HCT116 (cell line): ENCODE results near the gene POLR1D. TPM values are rescaled to one million over a fixed set of nuclear protein-coding genes. Genes with fewer than 3 reads are reported as not detected.

Experiments used
- ATAC-seq: fragments of 200-7000 bp; cut with Tn5 transposase; 2 replicates; pipeline ENCODE4 v1.9.1; 2020; ENCODE audit warnings: mild to moderate bottlenecking, moderate library complexity
- BruUV-seq: library from RNA; stranded (reverse); fragments of 400-500 nt; replicated peaks from 2 replicates; lab custom pipeline; 2021; lab: Mats Ljungman, UMichigan
- CTCF ChIA-PET: fragments of 300-600 bp; sonication (Branson Sonifier 250); formaldehyde crosslinking; loops from one replicate; lab custom pipeline; 2021; ENCODE audit warnings: antibody characterized with exemption; lab: Charles Lee
- POLR2A ChIA-PET: fragments of 300-600, 350-600 bp; sonication (Branson Sonifier 250); formaldehyde crosslinking; loops from one replicate; lab custom pipeline; 2021; ENCODE audit warnings: antibody characterized with exemption; lab: Charles Lee
- RAD21 ChIA-PET, 2 experiments: fragments of 300-600 bp; sonication (Branson Sonifier 250); formaldehyde crosslinking; loops; one replicate each; lab custom pipeline; 2023; ENCODE audit warnings: low total read pairs in 2 of 2; ENCODE audit not compliant: uncharacterized antibody in 2 of 2, unreplicated experiment in 2 of 2, low non-redundant PET in 1 of 2; lab: Charles Lee
- DNase-seq: peaks from one replicate; pipeline ENCODE4 v3.0.0-alpha.2; 2010; ENCODE audit warnings: low read depth, low spot score
- H2AFZ ChIP-seq: fragments of 200-600 bp; shearing (Covaris generic), sonication (generic); 2 replicates; pipeline ENCODE4 v1.6.1; 2017; ENCODE audit warnings: low read depth, mixed run types, mixed read lengths, antibody characterized with exemption, low read length; ENCODE audit not compliant: poor library complexity, severe bottlenecking
- H3K27ac ChIP-seq: 2 replicates; pipeline ENCODE4 v1.5.1; 2012; ENCODE audit warnings: low read depth, low read length
- H3K27me3 ChIP-seq: fragments of 200-600 bp; sonication (generic); 2 replicates; pipeline ENCODE4 v1.6.1; 2016; ENCODE audit warnings: mixed run types, low read length, mixed read lengths; ENCODE audit not compliant: insufficient read depth
- H3K36me3 ChIP-seq, 2 experiments: fragments of 200-500 bp in 1 of 2; fragments of 200-600 bp in 1 of 2; sonication (Bioruptor generic) in 1 of 2; sonication (generic) in 1 of 2; 2 replicates each; pipeline versions ENCODE4 v1.5.1 to v1.6.1; 2014 to 2016; ENCODE audit warnings: low read length in 2 of 2, inconsistent platforms in 1 of 2, mixed read lengths in 1 of 2, mixed run types in 1 of 2; ENCODE audit not compliant: insufficient read depth in 2 of 2, control insufficient read depth in 1 of 2
- H3K4me1 ChIP-seq, 2 experiments: fragments of 200-600 bp in 1 of 2; sonication (generic) in 1 of 2; 2 replicates each; pipeline versions ENCODE4 v1.5.1 to v1.6.1; 2012 to 2017; ENCODE audit warnings: low read length in 2 of 2, inconsistent platforms in 1 of 2, mild to moderate bottlenecking in 1 of 2, mixed read lengths in 1 of 2, mixed run types in 1 of 2, moderate library complexity in 1 of 2; ENCODE audit not compliant: insufficient read depth in 2 of 2, control insufficient read depth in 1 of 2
- H3K4me2 ChIP-seq: fragments of 200-600 bp; sonication (generic); 2 replicates; pipeline ENCODE4 v1.6.1; 2017; ENCODE audit warnings: mixed run types, low read length, mixed read lengths
- H3K4me3 ChIP-seq, 2 experiments: fragments of 200-600 bp in 1 of 2; sonication (generic) in 1 of 2; replicated peaks in 1 of 2; 2 replicates each; pipeline ENCODE4 v1.5.1; 2011 to 2016; ENCODE audit warnings: low read length in 2 of 2, control low read depth in 1 of 2, low read depth in 1 of 2, mild to moderate bottlenecking in 1 of 2, mixed read lengths in 1 of 2, mixed run types in 1 of 2
- H3K79me2 ChIP-seq: fragments of 200-600 bp; sonication (generic); 2 replicates; pipeline ENCODE4 v1.6.1; 2017; ENCODE audit warnings: mild to moderate bottlenecking, mixed run types, low read length, moderate library complexity, mixed read lengths; ENCODE audit not compliant: insufficient read depth
- H3K9ac ChIP-seq: fragments of 200-600 bp; sonication (generic); 2 replicates; pipeline ENCODE4 v1.6.1; 2016; ENCODE audit warnings: low read length, mixed read lengths
- H3K9me2 ChIP-seq: fragments of 200-600 bp; sonication (generic), shearing (Covaris generic); 2 replicates; pipeline ENCODE4 v1.6.1; 2017; ENCODE audit warnings: mixed run types, mild to moderate bottlenecking, moderate library complexity; ENCODE audit not compliant: insufficient read depth
- H3K9me3 ChIP-seq, 2 experiments: fragments of 200-500 bp in 1 of 2; fragments of 200-600 bp in 1 of 2; sonication (Bioruptor generic) in 1 of 2; sonication (generic) in 1 of 2; 2 replicates each; pipeline ENCODE4 v1.6.1; 2014 to 2017; ENCODE audit warnings: low read length in 2 of 2, mixed read lengths in 2 of 2, inconsistent platforms in 1 of 2, low read depth in 1 of 2, mild to moderate bottlenecking in 1 of 2, mixed run types in 1 of 2, moderate library complexity in 1 of 2; ENCODE audit not compliant: control insufficient read depth in 1 of 2, insufficient read depth in 1 of 2
- H4K20me1 ChIP-seq: fragments of 200-600 bp; sonication (generic), shearing (Covaris generic); 2 replicates; pipeline ENCODE4 v1.6.1; 2017; ENCODE audit warnings: mixed run types, mild to moderate bottlenecking, moderate library complexity; ENCODE audit not compliant: insufficient read depth
- CBX3 ChIP-seq: IDR thresholded peaks from 2 replicates; pipeline ENCODE4 v1.6.1; 2012; ENCODE audit warnings: low read depth
- CEBPB ChIP-seq: IDR thresholded peaks from 2 replicates; pipeline ENCODE4 v1.6.1; 2012; ENCODE audit warnings: low read depth
- EGR1 ChIP-seq: IDR thresholded peaks from 2 replicates; pipeline ENCODE4 v1.6.1; 2012; ENCODE audit warnings: low read depth
- ELF1 ChIP-seq: IDR thresholded peaks from 2 replicates; pipeline ENCODE4 v1.6.1; 2012; ENCODE audit warnings: low read depth, borderline replicate concordance
- EZH2 ChIP-seq: fragments of 200-600 bp; sonication (generic); IDR thresholded peaks from 2 replicates; pipeline ENCODE4 v1.6.1; 2017; ENCODE audit warnings: antibody characterized with exemption, mixed run types
- JUND ChIP-seq: IDR thresholded peaks from 2 replicates; pipeline ENCODE4 v1.6.1; 2012
- MAX ChIP-seq: IDR thresholded peaks from 2 replicates; pipeline ENCODE4 v1.6.1; 2012
- POLR2A ChIP-seq: IDR thresholded peaks from 2 replicates; pipeline ENCODE4 v1.7.0; 2011; ENCODE audit warnings: borderline replicate concordance; ENCODE audit not compliant: insufficient read depth, insufficient read length; ENCODE audit errors: extremely low read depth
- POLR2AphosphoS5 ChIP-seq: IDR thresholded peaks from 2 replicates; pipeline ENCODE4 v1.6.1; 2011; ENCODE audit warnings: mild to moderate bottlenecking, low read depth, low read length, moderate library complexity
- REST ChIP-seq: IDR thresholded peaks from 2 replicates; pipeline ENCODE4 v1.6.1; 2012; ENCODE audit warnings: low read depth
- SIN3A ChIP-seq: IDR thresholded peaks from 2 replicates; pipeline ENCODE4 v1.6.1; 2012; ENCODE audit warnings: low read depth
- SP1 ChIP-seq: IDR thresholded peaks from 2 replicates; pipeline ENCODE4 v1.6.1; 2012; ENCODE audit warnings: low read depth
- TCF7L2 ChIP-seq: IDR thresholded peaks from 2 replicates; pipeline ENCODE4 v1.7.0; 2011; ENCODE audit warnings: borderline replicate concordance, inconsistent platforms; ENCODE audit not compliant: insufficient read depth, insufficient read length; ENCODE audit errors: extremely low read depth
- YY1 ChIP-seq: IDR thresholded peaks from 2 replicates; pipeline ENCODE4 v1.6.1; 2011; ENCODE audit warnings: low read length, low read depth, moderate library complexity, mild to moderate bottlenecking; ENCODE audit not compliant: insufficient replicate concordance; ENCODE audit errors: extremely low read depth
- ZNF274 ChIP-seq: fragments of 200-500 bp; sonication (Bioruptor generic); IDR thresholded peaks from 2 replicates; pipeline ENCODE4 v1.6.1; 2014; ENCODE audit warnings: mild to moderate bottlenecking, low read depth, low read length, inconsistent platforms
- intact Hi-C: fragments of 100-400 bp; cut with micrococcal nuclease; formaldehyde crosslinking; loops from 2 replicates; pipeline ENCODE4 v1.10.0; 2022
- total RNA-seq: library from RNA; stranded (reverse); gene quantifications from one replicate; pipeline ENCODE4 v1.2.1, GENCODE V29; 2021; ENCODE audit not compliant: unreplicated experiment
- TF ChIP-seq, protein P1 (sequence below): IDR thresholded peaks from 2 replicates; pipeline ENCODE4 v1.6.1; 2012

Gene POLR1D
- total RNA-seq, 1 experiment from 2014 or later, result 184 TPM

GRCh38 chr13:27639186-27639585 is 17.5 kb downstream of the POLR1D start:
- no peaks in the 10 kb centered on the region for H3K9me2 ChIP-seq
- H3K79me2 ChIP-seq, result peaks cover 66% of the 10 kb centered on the region
- ChIA-PET POLR2A (no interaction called here), CTCF (interaction anchor here (0.9 kb wide), 1 partner anchor 106 kb away, joined by 4 read pairs; no protein-coding TSS in a partner anchor), RAD21 (no interaction called here)
- H3K4me1 ChIP-seq, result peaks cover 6 to 9% of the 10 kb centered on the region in 2 experiments
- no peak overlapping the region for H3K4me3 ChIP-seq
- no peaks in the 10 kb centered on the region for H3K27me3 ChIP-seq
- no peak for DNase-seq
- H3K9ac ChIP-seq, result no peak overlapping the region
- BruUV-seq, result no TSS peak
- H3K27ac ChIP-seq, result no peak overlapping the region
- H4K20me1 ChIP-seq, result no peaks in the 10 kb centered on the region
- H3K36me3 ChIP-seq, result no peaks in the 10 kb centered on the region
- H3K9me3 ChIP-seq, result no peaks in the 10 kb centered on the region
- H2AFZ ChIP-seq, result no peak overlapping the region
- no peak overlapping the region for H3K4me2 ChIP-seq
- intact Hi-C loops, result no loop called here
- ATAC-seq, result no peak
- TF ChIP-seq YY1 (no peak), SIN3A (no peak), EGR1 (no peak), ELF1 (no peak), ZNF274 (no peak), EZH2 (no peak)

DNA sequence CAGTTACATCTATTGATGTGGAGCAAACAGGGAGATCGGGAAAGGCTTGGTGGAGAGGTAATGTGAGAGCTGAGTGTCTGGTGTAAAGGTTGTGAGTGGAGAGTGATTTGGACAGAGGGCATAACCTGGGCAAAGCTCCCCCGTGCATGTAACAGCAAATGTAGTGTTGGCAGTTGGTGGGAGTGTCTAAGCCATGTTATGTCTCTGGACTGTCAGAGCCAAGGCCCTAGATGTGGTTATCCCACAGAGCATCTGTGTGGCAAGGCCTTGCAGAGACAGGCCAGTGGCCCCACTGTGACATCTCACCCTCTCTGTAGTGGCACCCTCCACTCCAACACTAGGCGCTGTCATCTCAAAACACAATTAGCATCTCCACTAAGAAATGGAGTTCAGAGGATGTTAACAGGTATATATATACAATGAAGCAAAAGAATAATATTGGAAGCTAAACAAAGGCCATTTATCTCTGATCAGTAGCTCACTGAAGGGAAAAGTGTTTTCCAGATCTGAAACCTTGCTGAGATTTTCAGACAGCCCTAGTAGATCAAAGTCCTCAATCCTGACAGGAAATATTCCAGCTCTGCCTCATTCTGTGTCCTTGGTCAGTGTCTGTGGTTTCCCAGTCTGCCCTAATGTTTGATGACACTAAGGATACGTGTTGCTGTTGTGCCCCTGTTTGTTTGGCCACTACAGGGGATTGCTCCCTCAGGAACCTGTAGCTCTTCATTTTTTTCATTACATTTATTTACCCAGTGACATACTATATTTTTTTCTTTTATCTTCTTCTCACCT is 20.2 kb downstream of the POLR1D start:
- Histone ChIP-seq H3K79me2 (peaks cover 66% of the 10 kb centered on the region), H3K9me3 (no peaks in the 10 kb centered on the region), H2AFZ (no peak overlapping the region), H3K27me3 (no peaks in the 10 kb centered on the region), H3K4me3 (no peak overlapping the region), H3K9me2 (no peaks in the 10 kb centered on the region), H3K4me2 (no peak overlapping the region), H4K20me1 (no peaks in the 10 kb centered on the region), H3K4me1 (peaks cover 7 to 12% of the 10 kb centered on the region in 2 experiments), H3K9ac (no peak overlapping the region), H3K36me3 (no peaks in the 10 kb centered on the region), H3K27ac (no peak overlapping the region)
- POLR2A ChIA-PET, result no interaction called here
- ATAC-seq (no peak), DNase-seq (no peak)
- BruUV-seq, result no TSS peak
- RAD21 ChIA-PET, result no interaction called here
- intact Hi-C loops, result no loop called here
- CTCF ChIA-PET, result no interaction called here
- TF ChIP-seq POLR2A, result no peak
- TF ChIP-seq REST, result no peak
- no peak for TF ChIP-seq SP1
- no peak for TF ChIP-seq ELF1
- no peak for TF ChIP-seq CEBPB
- no peak for TF ChIP-seq TCF7L2
- no peak for TF ChIP-seq YY1
- TF ChIP-seq CBX3, result no peak
- TF ChIP-seq SIN3A, result no peak
- TF ChIP-seq JUND, result no peak
- TF ChIP-seq EZH2, result no peak
- TF ChIP-seq MAX, result no peak
- no peak for TF ChIP-seq EGR1
- TF ChIP-seq POLR2AphosphoS5, result no peak
- TF ChIP-seq, protein P1, sequence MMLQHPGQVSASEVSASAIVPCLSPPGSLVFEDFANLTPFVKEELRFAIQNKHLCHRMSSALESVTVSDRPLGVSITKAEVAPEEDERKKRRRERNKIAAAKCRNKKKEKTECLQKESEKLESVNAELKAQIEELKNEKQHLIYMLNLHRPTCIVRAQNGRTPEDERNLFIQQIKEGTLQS, result no peak
